ENCODE results near the gene TAF1D. TPM values are rescaled to one million over a fixed set of nuclear protein-coding genes. Genes with fewer than 3 reads are reported as not detected.

TAF1D gene
- total and polyA plus RNA-seq, 10 of the 15 experiments (the other 5 are each of a cell fraction or from before 2014, with no cell fraction given): 101 to 314 (median 199) TPM

DNA sequence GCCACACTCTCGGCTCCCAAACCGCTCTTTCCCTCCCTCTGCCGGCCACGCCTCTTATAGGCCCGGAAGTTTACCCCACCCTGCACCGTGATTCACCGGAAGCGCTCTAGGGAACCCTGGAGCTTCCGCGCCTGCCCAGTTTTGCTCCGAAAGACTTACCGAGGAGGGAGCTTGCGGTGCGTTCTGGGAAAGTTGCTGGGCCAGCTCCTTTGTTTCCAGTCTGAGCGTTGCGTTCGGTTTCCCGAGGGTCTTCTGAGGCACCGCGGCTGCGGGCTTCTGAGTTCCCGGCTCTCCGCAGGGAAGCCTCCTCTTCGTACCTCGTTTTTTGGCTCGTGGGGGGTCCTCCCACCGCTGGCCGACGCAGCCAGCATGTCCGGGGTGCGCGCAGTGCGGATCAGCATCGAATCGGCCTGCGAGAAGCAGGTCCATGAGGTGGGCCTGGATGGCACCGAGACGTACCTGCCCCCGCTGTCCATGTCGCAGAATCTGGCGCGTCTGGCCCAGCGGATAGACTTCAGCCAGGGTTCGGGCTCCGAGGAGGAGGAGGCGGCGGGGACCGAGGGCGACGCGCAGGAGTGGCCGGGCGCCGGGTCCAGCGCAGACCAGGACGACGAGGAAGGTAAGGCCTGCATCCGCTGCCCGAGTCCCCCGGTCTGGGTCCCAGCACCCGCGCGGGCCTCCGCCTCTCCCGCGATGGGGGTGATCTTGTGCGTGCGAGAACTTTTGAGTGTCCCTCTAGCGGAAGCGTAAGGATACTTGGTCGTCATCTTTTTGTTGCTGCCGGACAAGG lies 43.0 kb upstream of the TAF1D start, which contains the start of gene MED17 (continued):
- TF ChIP-seq FOS (IDR thresholded peaks at IDR 0.05; ENCODE audit: borderline replicate concordance, extremely low read depth, insufficient read length): no peak
- TF ChIP-seq, protein P1, sequence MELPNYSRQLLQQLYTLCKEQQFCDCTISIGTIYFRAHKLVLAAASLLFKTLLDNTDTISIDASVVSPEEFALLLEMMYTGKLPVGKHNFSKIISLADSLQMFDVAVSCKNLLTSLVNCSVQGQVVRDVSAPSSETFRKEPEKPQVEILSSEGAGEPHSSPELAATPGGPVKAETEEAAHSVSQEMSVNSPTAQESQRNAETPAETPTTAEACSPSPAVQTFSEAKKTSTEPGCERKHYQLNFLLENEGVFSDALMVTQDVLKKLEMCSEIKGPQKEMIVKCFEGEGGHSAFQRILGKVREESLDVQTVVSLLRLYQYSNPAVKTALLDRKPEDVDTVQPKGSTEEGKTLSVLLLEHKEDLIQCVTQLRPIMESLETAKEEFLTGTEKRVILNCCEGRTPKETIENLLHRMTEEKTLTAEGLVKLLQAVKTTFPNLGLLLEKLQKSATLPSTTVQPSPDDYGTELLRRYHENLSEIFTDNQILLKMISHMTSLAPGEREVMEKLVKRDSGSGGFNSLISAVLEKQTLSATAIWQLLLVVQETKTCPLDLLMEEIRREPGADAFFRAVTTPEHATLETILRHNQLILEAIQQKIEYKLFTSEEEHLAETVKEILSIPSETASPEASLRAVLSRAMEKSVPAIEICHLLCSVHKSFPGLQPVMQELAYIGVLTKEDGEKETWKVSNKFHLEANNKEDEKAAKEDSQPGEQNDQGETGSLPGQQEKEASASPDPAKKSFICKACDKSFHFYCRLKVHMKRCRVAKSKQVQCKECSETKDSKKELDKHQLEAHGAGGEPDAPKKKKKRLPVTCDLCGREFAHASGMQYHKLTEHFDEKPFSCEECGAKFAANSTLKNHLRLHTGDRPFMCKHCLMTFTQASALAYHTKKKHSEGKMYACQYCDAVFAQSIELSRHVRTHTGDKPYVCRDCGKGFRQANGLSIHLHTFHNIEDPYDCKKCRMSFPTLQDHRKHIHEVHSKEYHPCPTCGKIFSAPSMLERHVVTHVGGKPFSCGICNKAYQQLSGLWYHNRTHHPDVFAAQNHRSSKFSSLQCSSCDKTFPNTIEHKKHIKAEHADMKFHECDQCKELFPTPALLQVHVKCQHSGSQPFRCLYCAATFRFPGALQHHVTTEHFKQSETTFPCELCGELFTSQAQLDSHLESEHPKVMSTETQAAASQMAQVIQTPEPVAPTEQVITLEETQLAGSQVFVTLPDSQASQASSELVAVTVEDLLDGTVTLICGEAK (IDR thresholded peaks at IDR 0.05; ENCODE audit: borderline replicate concordance): peak; percentile 91
- TF ChIP-seq POLR2AphosphoS5 (IDR thresholded peaks at IDR 0.05; ENCODE audit: low read length): peak; percentile 95
- peak; percentile 57 for TF ChIP-seq IKZF1 (conservative IDR thresholded peaks at IDR 0.05)
- TF ChIP-seq ZNF217 (IDR thresholded peaks at IDR 0.05): no peak
- no peak for TF ChIP-seq ATF7 (IDR thresholded peaks at IDR 0.05; ENCODE audit: low read depth)
- no peak for TF ChIP-seq SUPT20H (IDR thresholded peaks at IDR 0.05; ENCODE audit: borderline replicate concordance, control insufficient read depth, low read depth, low read length)
- peak; percentile 92 for TF ChIP-seq GABPA (IDR thresholded peaks at IDR 0.05; ENCODE audit: low read depth)
- TF ChIP-seq ETV6 (conservative IDR thresholded peaks at IDR 0.05 in 1 of 2, IDR thresholded peaks at IDR 0.05 in 1 of 2; ENCODE audit: borderline replicate concordance in 1 of 2, low read depth in 1 of 2): no peak; a peak in 1 of 4 replicates
- peak; percentile 67 for TF ChIP-seq YY1 (IDR thresholded peaks at IDR 0.05; ENCODE audit: low read depth, low read length)
- TF ChIP-seq, protein P2, sequence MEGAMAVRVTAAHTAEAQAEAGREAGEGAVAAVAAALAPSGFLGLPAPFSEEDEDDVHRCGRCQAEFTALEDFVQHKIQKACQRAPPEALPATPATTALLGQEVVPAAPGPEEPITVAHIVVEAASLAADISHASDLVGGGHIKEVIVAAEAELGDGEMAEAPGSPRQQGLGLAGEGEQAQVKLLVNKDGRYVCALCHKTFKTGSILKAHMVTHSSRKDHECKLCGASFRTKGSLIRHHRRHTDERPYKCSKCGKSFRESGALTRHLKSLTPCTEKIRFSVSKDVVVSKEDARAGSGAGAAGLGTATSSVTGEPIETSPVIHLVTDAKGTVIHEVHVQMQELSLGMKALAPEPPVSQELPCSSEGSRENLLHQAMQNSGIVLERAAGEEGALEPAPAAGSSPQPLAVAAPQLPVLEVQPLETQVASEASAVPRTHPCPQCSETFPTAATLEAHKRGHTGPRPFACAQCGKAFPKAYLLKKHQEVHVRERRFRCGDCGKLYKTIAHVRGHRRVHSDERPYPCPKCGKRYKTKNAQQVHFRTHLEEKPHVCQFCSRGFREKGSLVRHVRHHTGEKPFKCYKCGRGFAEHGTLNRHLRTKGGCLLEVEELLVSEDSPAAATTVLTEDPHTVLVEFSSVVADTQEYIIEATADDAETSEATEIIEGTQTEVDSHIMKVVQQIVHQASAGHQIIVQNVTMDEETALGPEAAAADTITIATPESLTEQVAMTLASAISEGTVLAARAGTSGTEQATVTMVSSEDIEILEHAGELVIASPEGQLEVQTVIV (IDR thresholded peaks at IDR 0.05; ENCODE audit: borderline replicate concordance, partially characterized antibody): peak; percentile 39
- TF ChIP-seq ZSCAN29 (IDR thresholded peaks at IDR 0.05): peak; percentile 39; the same call in 1 of the 2 replicates
- no peak for TF ChIP-seq CBX3 (IDR thresholded peaks at IDR 0.05; ENCODE audit: borderline replicate concordance, low read depth)
- TF ChIP-seq, protein P3, sequence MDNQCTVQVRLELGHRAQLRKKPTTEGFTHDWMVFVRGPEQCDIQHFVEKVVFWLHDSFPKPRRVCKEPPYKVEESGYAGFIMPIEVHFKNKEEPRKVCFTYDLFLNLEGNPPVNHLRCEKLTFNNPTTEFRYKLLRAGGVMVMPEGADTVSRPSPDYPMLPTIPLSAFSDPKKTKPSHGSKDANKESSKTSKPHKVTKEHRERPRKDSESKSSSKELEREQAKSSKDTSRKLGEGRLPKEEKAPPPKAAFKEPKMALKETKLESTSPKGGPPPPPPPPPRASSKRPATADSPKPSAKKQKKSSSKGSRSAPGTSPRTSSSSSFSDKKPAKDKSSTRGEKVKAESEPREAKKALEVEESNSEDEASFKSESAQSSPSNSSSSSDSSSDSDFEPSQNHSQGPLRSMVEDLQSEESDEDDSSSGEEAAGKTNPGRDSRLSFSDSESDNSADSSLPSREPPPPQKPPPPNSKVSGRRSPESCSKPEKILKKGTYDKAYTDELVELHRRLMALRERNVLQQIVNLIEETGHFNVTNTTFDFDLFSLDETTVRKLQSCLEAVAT (IDR thresholded peaks at IDR 0.05): 0 out of 2 replicates have a peak, but pooled peaks have one; percentile 53
- peak; percentile 66 for TF ChIP-seq EED (IDR thresholded peaks at IDR 0.05; ENCODE audit: low read depth)
- TF ChIP-seq HDGF (IDR thresholded peaks at IDR 0.05): no peak
- no peak for TF ChIP-seq TCF3 (IDR thresholded peaks at IDR 0.05; ENCODE audit: borderline replicate concordance, insufficient read depth, low read depth, low read length)
- TF ChIP-seq HSF1 (IDR thresholded peaks at IDR 0.05; ENCODE audit: low read depth, low read length): 0 out of 2 replicates have a peak, but pooled peaks have one; percentile 2
- peak; percentile 85 for TF ChIP-seq POLR2AphosphoS2 (IDR thresholded peaks at IDR 0.05; ENCODE audit: low read depth, low read length)

Measured in GM12878 (cell line).